Prostate gland (tissue), 2 donors: Measurements from ENCODE around the gene CTNND2. TPM values are rescaled to one million over a fixed set of nuclear protein-coding genes. Genes with fewer than 3 reads are reported as not detected.

Experiments
- DNase-seq: peaks from one replicate; pipeline ENCODE4 v3.0.0-alpha.2; 2019; ENCODE audit warnings: low spot score
- H3K27ac ChIP-seq, 2 donors: fragments of 200-600 bp; sonication (generic); 2 replicates each; pipeline ENCODE4 v1.5.1; 2017 to 2019
- H3K27me3 ChIP-seq: fragments of 200-600 bp; sonication (generic); replicated peaks from 2 replicates; pipeline ENCODE4 v1.5.1; 2019; ENCODE audit not compliant: insufficient read depth
- H3K36me3 ChIP-seq, 2 donors: fragments of 200-600 bp; sonication (generic); 1 replicate in 1 of 2; 2 replicates in 1 of 2; pipeline versions ENCODE4 v1.5.1 to v1.8.1; 2017 to 2019
- H3K4me1 ChIP-seq: fragments of 200-600 bp; sonication (generic); replicated peaks from 2 replicates; pipeline ENCODE4 v1.5.1; 2019
- H3K4me3 ChIP-seq, 2 donors: fragments of 200-600 bp; sonication (generic); 2 replicates each; pipeline ENCODE4 v1.5.1; 2017 to 2019
- H3K9me3 ChIP-seq: fragments of 200-600 bp; sonication (generic); 2 replicates; pipeline ENCODE4 v1.5.1; 2017
- CTCF ChIP-seq, 4 experiments: fragments of 200-600 bp in 2 of 4; fragments of 450-650 bp in 2 of 4; sonication (generic) in 2 of 4; IDR thresholded peaks; 1 replicate in 3 of 4; 2 replicates in 1 of 4; pipeline ENCODE4 v1.5.1; 2016 to 2019; ENCODE audit warnings: antibody characterized with exemption in 4 of 4, mild to moderate bottlenecking in 2 of 4, moderate library complexity in 2 of 4
- POLR2A ChIP-seq: fragments of 450-650 bp; IDR thresholded peaks from one replicate; pipeline ENCODE4 v1.6.1; 2016; ENCODE audit warnings: antibody characterized with exemption, mild to moderate bottlenecking
- POLR2AphosphoS5 ChIP-seq: sonication (generic); formaldehyde crosslinking; IDR thresholded peaks from one replicate; pipeline ENCODE4 v1.6.1; 2017; ENCODE audit warnings: antibody characterized with exemption
- WGBS: methylation state at CpG from one replicate; pipeline ENCODE4 v1.1.5; 2018; 5-methylcytosine and 5-hydroxymethylcytosine counted together
- intact Hi-C: fragments of 100-400 bp; cut with DNase I; formaldehyde crosslinking; loops from one replicate; pipeline ENCODE4 v1.14.2; 2022
- total RNA-seq, 2 donors: library from RNA; depleted of rRNA; stranded (reverse); fragments of >200 nt; gene quantifications; one replicate each; pipeline ENCODE4 v1.1.0, GENCODE V29; 2016

CTNND2 gene
- total RNA-seq, 2 donors from 2014 or later = 5.5 to 11.2 TPM

GRCh38 chr5:11579351-11579750 lies 324.9 kb downstream of the CTNND2 start:
- H3K36me3 ChIP-seq = no peaks in the 10 kb centered on the region
- 88% methylated on average over 4 of the region's 4 CpGs for WGBS
- H3K4me1 ChIP-seq = no peaks in the 10 kb centered on the region
- no peaks in the 10 kb centered on the region for H3K9me3 ChIP-seq
- H3K4me3 ChIP-seq = no peak overlapping the region
- intact Hi-C loops = no loop called here
- no peaks in the 10 kb centered on the region for H3K27me3 ChIP-seq
- no peak overlapping the region for H3K27ac ChIP-seq
- TF ChIP-seq POLR2AphosphoS5 = no peak
- TF ChIP-seq POLR2A = no peak
- no peak for TF ChIP-seq CTCF (IDR thresholded peaks at IDR 0.05)
- no peak for DNase-seq

- whole genome bisulfite sequencing = 93% methylated on average over 2 of the region's 2 CpGs
- H3K27ac ChIP-seq = no peak overlapping the region
- H3K4me1 ChIP-seq = no peaks in the 10 kb centered on the region
- DNase-seq = no peak
- intact Hi-C loops = no loop called here
- no peak overlapping the region for H3K4me3 ChIP-seq
- no peak for TF ChIP-seq POLR2A
- no peak for TF ChIP-seq CTCF (IDR thresholded peaks at IDR 0.05)
- no peak for TF ChIP-seq POLR2AphosphoS5
- no peaks in the 10 kb centered on the region for H3K36me3 ChIP-seq
- no peaks in the 10 kb centered on the region for H3K27me3 ChIP-seq
- H3K9me3 ChIP-seq = no peaks in the 10 kb centered on the region
Observed at GRCh38 chr5:11574787-11575186, 329.5 kb downstream of the CTNND2 start.

GRCh38 chr5:11573140-11573992 lies 330.9 kb downstream of the CTNND2 start:
- no peaks in the 10 kb centered on the region for H3K36me3 ChIP-seq
- H3K9me3 ChIP-seq = no peaks in the 10 kb centered on the region
- no peaks in the 10 kb centered on the region for H3K27me3 ChIP-seq
- H3K4me1 ChIP-seq = no peaks in the 10 kb centered on the region
- intact Hi-C loops = no loop called here
- TF ChIP-seq POLR2AphosphoS5 = no peak
- TF ChIP-seq POLR2A = no peak
- no peak for TF ChIP-seq CTCF (IDR thresholded peaks at IDR 0.05)
- 58% methylated on average over 5 of the region's 5 CpGs for WGBS
- DNase-seq = no peak
- no peak overlapping the region for H3K27ac ChIP-seq
- H3K4me3 ChIP-seq = no peak overlapping the region

- Histone ChIP-seq H3K27me3 (no peaks in the 10 kb centered on the region), H3K4me1 (peaks cover 4% of the 10 kb centered on the region), H3K9me3 (no peaks in the 10 kb centered on the region), H3K27ac (no peak overlapping the region), H3K36me3 (no peaks in the 10 kb centered on the region), H3K4me3 (no peak overlapping the region)
- no peak for DNase-seq
- TF ChIP-seq POLR2AphosphoS5 = no peak
- TF ChIP-seq CTCF (IDR thresholded peaks at IDR 0.05) = no peak
- TF ChIP-seq POLR2A = no peak
- 90% methylated on average over 12 of the region's 12 CpGs for WGBS
- intact Hi-C loops = no loop called here
Observed at GRCh38 chr5:11564706-11565105, 339.5 kb downstream of the CTNND2 start.

- WGBS = 93% methylated on average over 2 of the region's 2 CpGs
- Histone ChIP-seq H3K4me3 (no peak overlapping the region), H3K4me1 (peaks cover 4% of the 10 kb centered on the region), H3K27ac (no peak overlapping the region), H3K36me3 (no peaks in the 10 kb centered on the region), H3K9me3 (no peaks in the 10 kb centered on the region), H3K27me3 (no peaks in the 10 kb centered on the region)
- TF ChIP-seq CTCF (IDR thresholded peaks at IDR 0.05) (no peak), POLR2A (no peak), POLR2AphosphoS5 (no peak)
- no peak for DNase-seq
- intact Hi-C loops = no loop called here
Observed at GRCh38 chr5:11563822-11564221, 340.4 kb downstream of the CTNND2 start.
